Hepatocyte (in vitro differentiated cells): Measurements from ENCODE around the gene PHAF1. TPM values are rescaled to one million over a fixed set of nuclear protein-coding genes. Genes with fewer than 3 reads are reported as not detected.
A peak's percentile ranks its signal among the peaks of the same experiment; 100 is the strongest.

Experiments
- DNase-seq: peaks from one replicate; pipeline ENCODE4 v3.0.0-alpha.2; 2016; ENCODE audit warnings: low spot score
- H2AFZ ChIP-seq: fragments of 200-600 bp; sonication (generic); 2 replicates; pipeline ENCODE4 v1.6.0; 2016; ENCODE audit warnings: antibody characterized with exemption, mild to moderate bottlenecking
- H3K27ac ChIP-seq: fragments of 200-600 bp; sonication (generic); 2 replicates; pipeline ENCODE4 v1.5.1; 2016; ENCODE audit warnings: mild to moderate bottlenecking
- H3K27me3 ChIP-seq: fragments of 200-600 bp; sonication (generic); 2 replicates; pipeline ENCODE4 v1.6.1; 2016
- H3K36me3 ChIP-seq: fragments of 200-600 bp; sonication (generic); replicated peaks from 2 replicates; pipeline ENCODE4 v1.5.1; 2016; ENCODE audit warnings: low read depth; ENCODE audit not compliant: insufficient read depth
- H3K4me1 ChIP-seq: fragments of 200-600 bp; sonication (generic); 2 replicates; pipeline ENCODE4 v1.5.1; 2016; ENCODE audit warnings: mild to moderate bottlenecking, moderate library complexity; ENCODE audit not compliant: insufficient read depth
- H3K4me2 ChIP-seq: fragments of 200-600 bp; sonication (generic); 2 replicates; pipeline ENCODE4 v1.6.0; 2016
- H3K4me3 ChIP-seq: fragments of 200-600 bp; sonication (generic); 2 replicates; pipeline ENCODE4 v1.5.1; 2016; ENCODE audit warnings: mild to moderate bottlenecking
- H3K79me2 ChIP-seq: fragments of 200-600 bp; sonication (generic); 2 replicates; pipeline ENCODE4 v1.6.0; 2017; ENCODE audit warnings: mild to moderate bottlenecking
- H3K9me2 ChIP-seq: fragments of 200-600 bp; sonication (generic); replicated peaks from 2 replicates; pipeline ENCODE4 v1.6.0; 2017; ENCODE audit warnings: mild to moderate bottlenecking; ENCODE audit not compliant: insufficient read depth
- H3K9me3 ChIP-seq: fragments of 200-600 bp; sonication (generic); 2 replicates; pipeline ENCODE4 v1.5.1; 2016; ENCODE audit warnings: low read depth, mild to moderate bottlenecking
- H4K20me1 ChIP-seq: fragments of 200-600 bp; sonication (generic); 2 replicates; pipeline ENCODE4 v1.6.0; 2016; ENCODE audit warnings: mild to moderate bottlenecking; ENCODE audit not compliant: insufficient read depth, poor library complexity, severe bottlenecking
- EZH2 ChIP-seq: fragments of 200-600 bp; sonication (generic); IDR thresholded peaks from 2 replicates; pipeline ENCODE4 v1.6.1; 2016; ENCODE audit warnings: antibody characterized with exemption, mild to moderate bottlenecking, borderline replicate concordance
- EZH2phosphoT487 ChIP-seq: fragments of 200-600 bp; sonication (generic); IDR thresholded peaks from one replicate; pipeline ENCODE4 v1.6.1; 2018; ENCODE audit warnings: antibody characterized with exemption, mild to moderate bottlenecking, low read depth, moderate library complexity; ENCODE audit not compliant: unreplicated experiment, severe bottlenecking
- WGBS: methylation state at CpG from one replicate; pipeline ENCODE4 v1.1.6; 2016; ENCODE audit warnings: low lambda C conversion rate; ENCODE audit errors: missing lambda C conversion rate; 5-methylcytosine and 5-hydroxymethylcytosine counted together
- polyA plus RNA-seq: library from polyadenylated mRNA; unstranded; fragments of >200 nt; fragmentation: Nextera tagmentation; extraction: Ambion mirVana; gene quantifications from 2 replicates; pipeline ENCODE4 v1.2.1, GENCODE V29; 2016
- total RNA-seq: library from RNA; depleted of rRNA; stranded (reverse); fragments of >200 nt; gene quantifications from 2 replicates; pipeline ENCODE4 v1.2.3, GENCODE V29; 2014
- TF ChIP-seq, protein P1 (sequence below): fragments of 200-600 bp; sonication (generic); IDR thresholded peaks from 2 replicates; pipeline ENCODE4 v1.5.1; 2016; ENCODE audit warnings: antibody characterized with exemption, mild to moderate bottlenecking; ENCODE audit not compliant: poor library complexity

The PHAF1 gene
- total and polyA plus RNA-seq, 2 experiments from 2014 or later = 18.7 to 20.2 TPM

DNA sequence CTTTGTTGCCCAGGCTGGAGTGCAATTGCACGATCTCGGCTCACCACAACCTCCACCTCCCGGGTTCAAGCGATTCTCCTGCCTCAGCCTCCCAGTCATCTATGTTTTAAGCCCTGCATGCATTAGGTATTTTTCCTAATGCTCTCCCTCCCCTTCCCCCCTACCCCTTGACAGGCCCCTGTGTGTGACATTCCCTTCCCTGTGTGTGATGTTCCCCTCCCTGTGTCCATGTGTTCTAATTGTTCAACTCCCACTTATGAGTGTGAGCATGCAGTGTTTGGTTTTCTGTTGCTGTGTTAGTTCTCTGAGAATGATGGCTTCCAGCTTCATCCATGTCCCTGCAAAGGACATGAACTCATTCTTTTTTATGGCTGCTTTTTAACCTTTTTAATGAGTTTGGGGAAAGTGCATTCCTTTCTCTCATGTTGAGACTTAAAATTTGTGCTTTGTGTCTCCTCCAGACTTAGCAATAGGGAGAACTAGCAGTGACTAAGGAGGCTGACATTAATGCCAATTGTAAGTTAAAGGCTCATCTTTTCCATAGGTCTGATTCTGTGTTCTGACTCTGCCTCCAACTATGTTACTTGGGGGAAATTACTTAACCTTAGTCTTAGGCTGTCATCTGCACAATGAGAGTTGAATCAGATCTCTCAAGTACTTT lies 17.7 kb upstream of the PHAF1 start:
- H2AFZ ChIP-seq = no peak overlapping the region
- no peaks in the 10 kb centered on the region for H3K36me3 ChIP-seq
- H3K4me2 ChIP-seq = no peak overlapping the region
- no peak for DNase-seq
- no peak overlapping the region for H3K4me3 ChIP-seq
- no peaks in the 10 kb centered on the region for H3K27me3 ChIP-seq
- H3K9me3 ChIP-seq = no peaks in the 10 kb centered on the region
- peak overlapping the region; percentile 0 for H3K27ac ChIP-seq
- no peaks in the 10 kb centered on the region for H3K9me2 ChIP-seq
- 81% methylated on average over 4 of the region's 4 CpGs for WGBS
- TF ChIP-seq, protein P1, sequence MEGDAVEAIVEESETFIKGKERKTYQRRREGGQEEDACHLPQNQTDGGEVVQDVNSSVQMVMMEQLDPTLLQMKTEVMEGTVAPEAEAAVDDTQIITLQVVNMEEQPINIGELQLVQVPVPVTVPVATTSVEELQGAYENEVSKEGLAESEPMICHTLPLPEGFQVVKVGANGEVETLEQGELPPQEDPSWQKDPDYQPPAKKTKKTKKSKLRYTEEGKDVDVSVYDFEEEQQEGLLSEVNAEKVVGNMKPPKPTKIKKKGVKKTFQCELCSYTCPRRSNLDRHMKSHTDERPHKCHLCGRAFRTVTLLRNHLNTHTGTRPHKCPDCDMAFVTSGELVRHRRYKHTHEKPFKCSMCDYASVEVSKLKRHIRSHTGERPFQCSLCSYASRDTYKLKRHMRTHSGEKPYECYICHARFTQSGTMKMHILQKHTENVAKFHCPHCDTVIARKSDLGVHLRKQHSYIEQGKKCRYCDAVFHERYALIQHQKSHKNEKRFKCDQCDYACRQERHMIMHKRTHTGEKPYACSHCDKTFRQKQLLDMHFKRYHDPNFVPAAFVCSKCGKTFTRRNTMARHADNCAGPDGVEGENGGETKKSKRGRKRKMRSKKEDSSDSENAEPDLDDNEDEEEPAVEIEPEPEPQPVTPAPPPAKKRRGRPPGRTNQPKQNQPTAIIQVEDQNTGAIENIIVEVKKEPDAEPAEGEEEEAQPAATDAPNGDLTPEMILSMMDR = no peak
- no peak for TF ChIP-seq EZH2phosphoT487
- no peak for TF ChIP-seq EZH2
- no peaks in the 10 kb centered on the region for H3K4me1 ChIP-seq
- no peaks in the 10 kb centered on the region for H4K20me1 ChIP-seq
- H3K79me2 ChIP-seq = peaks cover 11% of the 10 kb centered on the region

DNA sequence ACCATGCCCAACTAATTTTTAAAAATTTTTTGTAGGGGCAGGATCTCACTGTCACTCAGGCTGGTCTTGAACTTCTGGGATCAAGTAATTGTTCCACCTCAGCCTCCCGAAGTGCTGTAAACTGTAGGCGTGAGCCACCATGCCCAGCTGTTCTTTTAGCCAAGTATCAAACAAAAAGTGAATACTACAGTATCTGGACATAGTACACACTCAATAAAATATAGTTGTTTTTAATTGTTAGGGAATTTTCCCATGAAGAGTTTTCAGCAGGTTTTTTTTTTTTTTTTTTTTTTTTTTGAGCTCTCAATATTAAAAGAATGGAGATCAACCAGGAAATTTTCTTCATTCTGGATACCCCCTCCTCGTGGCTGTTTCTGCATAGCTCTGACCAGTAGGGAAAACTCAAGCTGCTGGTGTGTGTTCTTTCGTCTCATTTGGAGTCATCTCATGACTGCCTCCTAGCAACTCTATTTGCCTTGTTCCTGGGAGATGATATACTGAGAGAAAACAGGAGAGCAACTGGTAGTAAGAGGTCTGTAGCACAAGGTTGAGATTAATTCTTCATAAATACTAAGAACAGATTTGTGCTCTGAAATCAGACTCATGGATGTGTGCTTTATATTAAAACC lies 16.5 kb upstream of the PHAF1 start:
- Histone ChIP-seq H3K4me2 (no peak overlapping the region), H4K20me1 (no peaks in the 10 kb centered on the region), H3K4me1 (no peaks in the 10 kb centered on the region), H2AFZ (no peak overlapping the region), H3K9me3 (no peaks in the 10 kb centered on the region), H3K27ac (no peak overlapping the region), H3K9me2 (no peaks in the 10 kb centered on the region), H3K27me3 (no peaks in the 10 kb centered on the region), H3K4me3 (no peak overlapping the region), H3K79me2 (peaks cover 8% of the 10 kb centered on the region), H3K36me3 (no peaks in the 10 kb centered on the region)
- WGBS = 90% methylated on average over 4 of the region's 4 CpGs
- TF ChIP-seq EZH2 = no peak
- TF ChIP-seq EZH2phosphoT487 = no peak
- TF ChIP-seq, protein P1 = no peak
- DNase-seq = no peak

DNA sequence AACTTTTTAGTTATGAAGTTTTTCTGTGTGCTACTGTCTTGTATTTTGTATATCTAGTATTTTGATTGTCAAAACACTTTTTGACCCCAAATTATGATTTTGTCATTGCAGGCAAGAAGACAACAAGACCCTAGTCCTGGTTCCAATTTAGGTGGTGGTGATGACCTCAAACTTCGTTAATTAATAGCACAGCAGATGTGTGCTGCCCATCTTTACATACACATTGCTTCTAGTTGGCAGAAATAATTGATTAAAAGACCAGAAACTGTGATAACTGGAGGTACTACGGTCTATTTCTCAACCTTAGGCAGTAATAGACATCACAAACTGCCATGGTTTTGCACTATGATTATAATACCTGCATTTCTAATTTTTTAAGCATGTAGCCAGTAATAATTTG lies 11.1 kb upstream of the PHAF1 start:
- no peak overlapping the region for H2AFZ ChIP-seq

More for the DNA sequence above, 11.1 kb upstream of the PHAF1 start:
- Histone ChIP-seq H3K4me2 (no peak overlapping the region), H3K79me2 (no peaks in the 10 kb centered on the region), H3K4me3 (no peak overlapping the region), H3K9me2 (no peaks in the 10 kb centered on the region), H3K4me1 (no peaks in the 10 kb centered on the region), H3K27ac (no peak overlapping the region), H3K9me3 (no peaks in the 10 kb centered on the region), H3K36me3 (no peaks in the 10 kb centered on the region), H3K27me3 (no peaks in the 10 kb centered on the region), H4K20me1 (no peaks in the 10 kb centered on the region)
- 90% methylated on average over 2 of the region's 2 CpGs for WGBS
- no peak for DNase-seq
- TF ChIP-seq, protein P1 = no peak
- no peak for TF ChIP-seq EZH2
- no peak for TF ChIP-seq EZH2phosphoT487
